ENCODE measurements around the gene PRKG1.

PRKG1 gene

GRCh38 chr10:51867956-51868355, 793.7 kb downstream of the PRKG1 start:
- Histone ChIP-seq H3K9me2 (replicated peaks; ENCODE audit: low read depth, low read length) (no peaks in the 10 kb centered on the region), H3K9ac (ENCODE audit: low read depth, low read length, poor library complexity, severe bottlenecking) (no peak overlapping the region), H3F3A (ENCODE audit: low read depth) (no peaks in the 10 kb centered on the region), H3K27me3 (ENCODE audit: insufficient read depth, low read length, poor library complexity, severe bottlenecking) (no peaks in the 10 kb centered on the region), H3K4me3 (ENCODE audit: low read length, poor library complexity, severe bottlenecking) (no peak overlapping the region), H3K9me3 (ENCODE audit: insufficient read depth, low read depth, low read length) (no peaks in the 10 kb centered on the region), H3K4me2 (ENCODE audit: low read depth, low read length, poor library complexity, severe bottlenecking) (no peak overlapping the region), H3K79me2 (ENCODE audit: insufficient read depth, low read length) (no peaks in the 10 kb centered on the region), H3K36me3 (ENCODE audit: insufficient read depth, low read length) (no peaks in the 10 kb centered on the region), H3K4me1 (ENCODE audit: insufficient read depth, low read length, poor library complexity, severe bottlenecking) (no peaks in the 10 kb centered on the region), H2AFZ (ENCODE audit: low read length) (no peak overlapping the region), H4K20me1 (ENCODE audit: insufficient read depth, low read length, poor library complexity, severe bottlenecking) (no peaks in the 10 kb centered on the region)
- TF ChIP-seq CTCF (conservative IDR thresholded peaks at IDR 0.05; ENCODE audit: low read length) (no peak), EZH2phosphoT487 (IDR thresholded peaks at IDR 0.05; ENCODE audit: borderline replicate concordance) (no peak)

GRCh38 chr10:51874131-51874530, 799.8 kb downstream of the PRKG1 start:
- no peaks in the 10 kb centered on the region for H4K20me1 ChIP-seq (ENCODE audit: insufficient read depth, low read length, poor library complexity, severe bottlenecking)
- no peaks in the 10 kb centered on the region for H3K79me2 ChIP-seq (ENCODE audit: insufficient read depth, low read length)
- H3K4me2 ChIP-seq (ENCODE audit: low read depth, low read length, poor library complexity, severe bottlenecking), result no peak overlapping the region
- H3K4me3 ChIP-seq (ENCODE audit: low read length, poor library complexity, severe bottlenecking), result no peak overlapping the region
- no peak overlapping the region for H3K9ac ChIP-seq (ENCODE audit: low read depth, low read length, poor library complexity, severe bottlenecking)
- H3K9me2 ChIP-seq (replicated peaks; ENCODE audit: low read depth, low read length), result no peaks in the 10 kb centered on the region
- TF ChIP-seq EZH2phosphoT487 (IDR thresholded peaks at IDR 0.05; ENCODE audit: borderline replicate concordance) (no peak), CTCF (conservative IDR thresholded peaks at IDR 0.05; ENCODE audit: low read length) (no peak)
- no peaks in the 10 kb centered on the region for H3F3A ChIP-seq (ENCODE audit: low read depth)
- H3K27me3 ChIP-seq (ENCODE audit: insufficient read depth, low read length, poor library complexity, severe bottlenecking), result no peaks in the 10 kb centered on the region
- H3K4me1 ChIP-seq (ENCODE audit: insufficient read depth, low read length, poor library complexity, severe bottlenecking), result no peaks in the 10 kb centered on the region
- no peak overlapping the region for H2AFZ ChIP-seq (ENCODE audit: low read length)
- H3K9me3 ChIP-seq (ENCODE audit: insufficient read depth, low read depth, low read length), result no peaks in the 10 kb centered on the region
- H3K36me3 ChIP-seq (ENCODE audit: insufficient read depth, low read length), result no peaks in the 10 kb centered on the region

GRCh38 chr10:51875610-51876009, 801.3 kb downstream of the PRKG1 start:
- no peaks in the 10 kb centered on the region for H4K20me1 ChIP-seq (ENCODE audit: insufficient read depth, low read length, poor library complexity, severe bottlenecking)
- no peaks in the 10 kb centered on the region for H3K9me2 ChIP-seq (replicated peaks; ENCODE audit: low read depth, low read length)
- H3K36me3 ChIP-seq (ENCODE audit: insufficient read depth, low read length), result no peaks in the 10 kb centered on the region
- no peak overlapping the region for H2AFZ ChIP-seq (ENCODE audit: low read length)
- H3K4me3 ChIP-seq (ENCODE audit: low read length, poor library complexity, severe bottlenecking), result no peak overlapping the region
- H3K4me1 ChIP-seq (ENCODE audit: insufficient read depth, low read length, poor library complexity, severe bottlenecking), result no peaks in the 10 kb centered on the region
- TF ChIP-seq CTCF (conservative IDR thresholded peaks at IDR 0.05; ENCODE audit: low read length), result no peak
- TF ChIP-seq EZH2phosphoT487 (IDR thresholded peaks at IDR 0.05; ENCODE audit: borderline replicate concordance), result no peak
- H3K79me2 ChIP-seq (ENCODE audit: insufficient read depth, low read length), result no peaks in the 10 kb centered on the region
- H3K27me3 ChIP-seq (ENCODE audit: insufficient read depth, low read length, poor library complexity, severe bottlenecking), result no peaks in the 10 kb centered on the region
- H3K4me2 ChIP-seq (ENCODE audit: low read depth, low read length, poor library complexity, severe bottlenecking), result no peak overlapping the region
- H3F3A ChIP-seq (ENCODE audit: low read depth), result no peaks in the 10 kb centered on the region
- H3K9ac ChIP-seq (ENCODE audit: low read depth, low read length, poor library complexity, severe bottlenecking), result no peak overlapping the region
- no peaks in the 10 kb centered on the region for H3K9me3 ChIP-seq (ENCODE audit: insufficient read depth, low read depth, low read length)

Data from Loucy (cell line).